Left ventricle myocardium superior (tissue), 1 donor: ENCODE measurements around the gene ACTG1. TPM values are rescaled to one million over a fixed set of nuclear protein-coding genes. Genes with fewer than 3 reads are reported as not detected.

Source experiments
- ATAC-seq: fragments of 200-7000 bp; cut with Tn5 transposase; one replicate; pipeline ENCODE4 v1.9.1; 2020; ENCODE audit warnings: mild to moderate bottlenecking, moderate library complexity
- DNase-seq: peaks from one replicate; pipeline ENCODE4 v3.0.0-alpha.2; 2020
- intact Hi-C: fragments of 100-400 bp; cut with micrococcal nuclease; formaldehyde crosslinking; loops from one replicate; pipeline ENCODE4 v1.11.0; 2022
- total RNA-seq: library from RNA; stranded (reverse); fragmentation: NEBNext Ultra II Directional; extraction: Animal tissue kit (Norgen Biotek cat#: 25700); gene quantifications from one replicate; pipeline ENCODE4 v1.2.1, GENCODE V29; 2021
- donor health status: DM: no; HTN: yes; CAD: no; lungs with severe emphysema.

The ACTG1 gene
- total RNA-seq, 1 donor from 2014 or later = 357 TPM

- intact Hi-C loops = no loop called here
Observed at GRCh38 chr17:81487487-81488275, 24.9 kb downstream of the ACTG1 start.

GRCh38 chr17:81487089-81487486, 25.5 kb downstream of the ACTG1 start:
- DNase-seq (no peak), ATAC-seq (no peak)
- intact Hi-C loops = no loop called here

More at GRCh38 chr17:81487487-81488275, 24.9 kb downstream of the ACTG1 start:
- ATAC-seq (peak; percentile 89), DNase-seq (peak; percentile 93)

- intact Hi-C loops = no loop called here
- DNase-seq (no peak), ATAC-seq (no peak)
Observed at GRCh38 chr17:81486199-81486810, 26.3 kb downstream of the ACTG1 start.

GRCh38 chr17:81484195-81484979, 28.2 kb downstream of the ACTG1 start:
- ATAC-seq (peak; percentile 68), DNase-seq (peak; percentile 96)
- intact Hi-C loops = no loop called here

GRCh38 chr17:81483862-81484194, 28.8 kb downstream of the ACTG1 start:
- peak; percentile 53 for DNase-seq
- ATAC-seq = no peak
- intact Hi-C loops = no loop called here

- ATAC-seq = peak; percentile 24
- intact Hi-C loops = no loop called here
- DNase-seq = peak; percentile 75
Observed at GRCh38 chr17:81483085-81483861, 29.3 kb downstream of the ACTG1 start.

- ATAC-seq = no peak
- intact Hi-C loops = no loop called here
- DNase-seq = no peak
Observed at GRCh38 chr17:81482673-81483072, 29.9 kb downstream of the ACTG1 start.

- intact Hi-C loops = no loop called here
- DNase-seq (no peak), ATAC-seq (no peak)
Observed at GRCh38 chr17:81481815-81482505, 30.6 kb downstream of the ACTG1 start.

- peak; percentile 91 for DNase-seq
- peak; percentile 81 for ATAC-seq
- intact Hi-C loops = no loop called here
Observed at GRCh38 chr17:81481073-81481799, 31.4 kb downstream of the ACTG1 start.

GRCh38 chr17:81480140-81481072, 32.2 kb downstream of the ACTG1 start:
- ATAC-seq (peak; percentile 10), DNase-seq (peak; percentile 64)
- intact Hi-C loops = no loop called here

- no peak for DNase-seq
Observed at GRCh38 chr17:81479175-81480071, 33.2 kb downstream of the ACTG1 start.

GRCh38 chr17:81478119-81478518, 34.5 kb downstream of the ACTG1 start:
- intact Hi-C loops = no loop called here
- no peak for ATAC-seq
- DNase-seq = no peak

More at GRCh38 chr17:81479175-81480071, 33.2 kb downstream of the ACTG1 start:
- intact Hi-C loops = no loop called here
- ATAC-seq = no peak

- intact Hi-C loops = no loop called here
- ATAC-seq (no peak), DNase-seq (no peak)
Observed at GRCh38 chr17:81477173-81477572, 35.4 kb downstream of the ACTG1 start.

GRCh38 chr17:81476635-81477034, 36.0 kb downstream of the ACTG1 start:
- intact Hi-C loops = no loop called here
- DNase-seq (no peak), ATAC-seq (no peak)

- ATAC-seq (no peak), DNase-seq (no peak)
- intact Hi-C loops = no loop called here
Observed at GRCh38 chr17:81476097-81476496, 36.5 kb downstream of the ACTG1 start.

GRCh38 chr17:81474958-81475357, 37.6 kb downstream of the ACTG1 start:
- ATAC-seq (no peak), DNase-seq (no peak)
- intact Hi-C loops = no loop called here
